ENCODE data around the gene CAB39L. TPM values are rescaled to one million over a fixed set of nuclear protein-coding genes. Genes with fewer than 3 reads are reported as not detected.

The CAB39L gene
- total RNA-seq, 2 experiments from 2014 or later, result 3.8 to 4.5 TPM

DNA sequence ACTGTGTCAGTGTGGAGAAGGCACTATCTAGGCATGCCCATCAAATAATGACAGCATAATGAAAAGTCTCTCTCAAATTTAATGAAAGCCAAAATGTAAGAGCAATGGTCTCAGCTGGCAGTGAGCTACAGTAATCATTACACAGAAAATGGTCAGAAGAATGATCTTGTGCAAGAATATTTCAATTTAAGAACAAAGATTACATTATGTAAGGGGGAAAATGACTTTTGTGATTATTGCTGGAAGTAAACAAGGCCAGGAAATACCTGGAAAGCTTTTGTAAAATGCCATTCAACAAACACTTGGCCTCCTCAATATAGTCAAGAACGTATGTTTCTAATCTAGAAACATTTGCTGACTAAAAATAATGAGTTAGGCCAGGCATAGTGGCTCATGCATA is 89.1 kb downstream of the CAB39L start:
- intact Hi-C loops (cut with micrococcal nuclease), result no loop called here
- Mint-ChIP-seq H3K4me1 (ENCODE audit: low read depth) (no peaks in the 10 kb centered on the region), H3K27ac (no peak overlapping the region), H3K27me3 (ENCODE audit: low read depth) (no peaks in the 10 kb centered on the region), H3K9me3 (no peaks in the 10 kb centered on the region), H3K4me3 (no peak overlapping the region), H3K36me3 (ENCODE audit: low read depth) (peaks cover 3% of the 10 kb centered on the region)
- no peak for DNase-seq
- CTCF ChIA-PET, result interaction anchor here (0.6 kb wide), 2 partner anchors 187 to 252 kb away, joined by 3 to 4 read pairs; no protein-coding TSS in a partner anchor

DNA sequence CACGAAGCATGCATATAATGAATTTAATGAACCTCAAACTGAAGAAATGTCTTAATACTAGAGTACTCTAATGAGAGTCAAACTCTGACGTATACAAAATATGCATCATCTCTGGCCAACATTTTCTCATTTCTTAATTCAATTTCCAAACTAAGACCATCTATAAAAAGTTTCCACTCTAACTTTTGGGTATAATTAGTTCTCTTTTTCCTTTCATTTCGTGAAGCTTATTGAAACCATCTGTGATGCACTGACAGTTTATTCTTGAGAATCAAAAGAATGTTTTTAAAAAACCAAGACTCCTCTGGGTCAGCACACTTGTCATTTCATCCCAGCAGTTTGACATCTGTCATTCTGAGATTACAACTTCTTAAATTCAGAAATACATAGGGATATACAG is 90.0 kb downstream of the CAB39L start:
- H3K9me3 Mint-ChIP-seq, result no peaks in the 10 kb centered on the region
- CTCF ChIA-PET, result no interaction called here
- no peaks in the 10 kb centered on the region for H3K27me3 Mint-ChIP-seq (ENCODE audit: low read depth)
- H3K4me3 Mint-ChIP-seq, result no peak overlapping the region
- DNase-seq, result no peak
- intact Hi-C loops (cut with micrococcal nuclease), result no loop called here
- no peak overlapping the region for H3K27ac Mint-ChIP-seq
- no peaks in the 10 kb centered on the region for H3K4me1 Mint-ChIP-seq (ENCODE audit: low read depth)
- peaks cover 3% of the 10 kb centered on the region for H3K36me3 Mint-ChIP-seq (ENCODE audit: low read depth)

DNA sequence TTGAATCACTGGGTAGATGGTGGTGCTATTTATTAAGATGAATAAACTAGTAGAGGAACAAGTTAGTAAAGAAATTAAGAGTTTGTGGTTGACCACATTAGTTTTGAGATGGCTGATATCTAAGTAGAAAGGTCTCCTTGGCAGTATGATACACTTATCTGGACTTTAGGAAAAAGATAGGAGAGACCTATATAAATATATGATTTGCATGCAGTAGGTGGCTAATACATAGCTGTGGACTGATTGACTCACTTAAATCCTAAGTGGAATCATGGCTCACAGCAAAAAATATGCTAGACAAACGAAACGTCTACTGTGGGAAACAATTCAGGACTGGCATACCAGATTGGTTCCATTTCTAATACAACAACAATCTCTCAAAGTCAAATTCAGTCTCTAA is 92.0 kb downstream of the CAB39L start:
- no peaks in the 10 kb centered on the region for H3K27me3 Mint-ChIP-seq (ENCODE audit: low read depth)
- no peak overlapping the region for H3K27ac Mint-ChIP-seq
- CTCF ChIA-PET, result no interaction called here
- intact Hi-C loops (cut with micrococcal nuclease), result no loop called here
- no peak for DNase-seq
- H3K36me3 Mint-ChIP-seq (ENCODE audit: low read depth), result no peaks in the 10 kb centered on the region
- no peaks in the 10 kb centered on the region for H3K9me3 Mint-ChIP-seq
- no peak overlapping the region for H3K4me3 Mint-ChIP-seq
- H3K4me1 Mint-ChIP-seq (ENCODE audit: low read depth), result no peaks in the 10 kb centered on the region

DNA sequence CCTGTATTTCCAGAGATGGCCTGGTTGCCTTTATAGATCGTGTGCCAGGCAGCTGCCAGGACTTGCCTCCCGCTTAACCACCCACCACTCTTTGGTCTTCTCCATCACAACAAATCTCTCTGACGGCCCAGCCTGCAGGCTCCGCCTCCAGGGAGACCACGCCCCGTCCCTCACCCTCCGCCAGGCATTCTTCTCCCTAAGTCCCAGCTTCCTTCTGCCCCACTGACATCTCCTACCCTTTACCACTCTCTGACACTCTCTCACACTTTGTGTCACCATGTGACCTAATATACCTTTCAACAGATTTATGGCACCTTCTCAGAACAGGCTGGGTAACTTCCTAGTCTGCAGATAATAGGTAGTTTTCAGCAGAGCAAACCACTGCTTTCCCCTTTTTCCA is 95.1 kb downstream of the CAB39L start:
- intact Hi-C loops (cut with micrococcal nuclease), result no loop called here
- DNase-seq, result no peak
- Mint-ChIP-seq H3K36me3 (ENCODE audit: low read depth) (no peaks in the 10 kb centered on the region), H3K27ac (no peak overlapping the region), H3K4me3 (no peak overlapping the region), H3K4me1 (ENCODE audit: low read depth) (peaks cover 3% of the 10 kb centered on the region), H3K9me3 (no peaks in the 10 kb centered on the region), H3K27me3 (ENCODE audit: low read depth) (no peaks in the 10 kb centered on the region)
- CTCF ChIA-PET, result no interaction called here

DNA sequence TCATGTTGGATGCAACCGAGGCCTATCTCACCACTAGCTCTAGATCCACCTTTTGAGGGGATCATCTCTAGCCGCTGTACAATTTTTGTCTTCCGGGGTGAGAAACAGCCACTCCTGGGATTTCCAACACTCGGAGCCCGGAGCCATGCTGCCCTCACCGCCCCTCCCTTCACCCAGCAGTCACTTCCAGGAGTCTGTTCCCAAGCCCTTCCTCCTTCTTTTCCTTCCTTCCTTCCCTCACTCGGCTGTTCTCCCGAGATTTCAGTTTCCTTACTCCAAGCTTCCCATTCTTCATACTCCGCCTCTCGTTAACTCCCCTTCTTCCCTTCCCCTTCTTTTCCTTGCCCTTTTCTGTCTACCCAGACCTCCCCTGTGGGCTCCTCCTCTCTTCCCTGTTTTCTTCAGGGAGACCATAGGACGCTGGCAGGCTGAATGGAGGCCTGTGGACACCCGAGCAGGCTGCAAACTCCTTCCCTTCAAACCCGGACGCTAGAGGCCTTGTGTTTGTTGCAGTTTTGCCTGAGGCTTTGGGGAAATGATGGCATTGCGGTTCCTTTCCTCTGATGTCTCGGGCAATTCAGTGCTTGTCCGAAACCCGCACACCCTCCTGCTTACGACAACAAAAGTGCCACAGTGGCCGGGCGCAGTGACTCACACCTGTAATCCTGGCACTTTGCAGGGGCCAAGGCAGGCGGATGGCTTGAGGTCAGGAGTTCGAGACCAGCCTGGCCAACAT is 96.0 kb downstream of the CAB39L start:
- no peak overlapping the region for H3K27ac Mint-ChIP-seq
- H3K9me3 Mint-ChIP-seq, result no peaks in the 10 kb centered on the region

DNA sequence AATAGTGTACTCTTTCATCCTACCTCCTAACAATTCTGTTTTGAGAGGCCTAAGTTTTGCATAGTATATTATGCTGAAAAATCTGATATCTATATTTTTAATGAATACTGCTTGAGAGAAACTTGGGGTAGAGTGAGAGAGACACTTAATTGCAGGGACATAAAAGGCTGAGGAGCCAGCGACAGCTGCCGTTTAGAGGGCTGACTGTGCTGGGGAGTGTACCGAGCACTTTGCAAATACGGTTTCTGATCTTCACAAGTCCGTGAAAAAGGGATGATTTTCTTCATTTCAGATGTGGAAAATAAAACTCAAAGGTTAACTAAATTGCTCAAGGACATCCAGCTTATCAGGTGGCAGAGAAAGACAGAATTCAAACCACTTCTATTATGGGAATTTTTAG is 97.4 kb downstream of the CAB39L start:
- Mint-ChIP-seq H3K4me1 (ENCODE audit: low read depth) (peaks cover 7% of the 10 kb centered on the region), H3K4me3 (no peak overlapping the region), H3K9me3 (no peaks in the 10 kb centered on the region), H3K27me3 (ENCODE audit: low read depth) (no peaks in the 10 kb centered on the region), H3K36me3 (ENCODE audit: low read depth) (no peaks in the 10 kb centered on the region), H3K27ac (no peak overlapping the region)
- intact Hi-C loops (cut with micrococcal nuclease), result no loop called here
- CTCF ChIA-PET, result no interaction called here
- DNase-seq, result no peak

More for the DNA sequence above, 96.0 kb downstream of the CAB39L start:
- no peak overlapping the region for H3K4me3 Mint-ChIP-seq
- no peaks in the 10 kb centered on the region for H3K27me3 Mint-ChIP-seq (ENCODE audit: low read depth)
- intact Hi-C loops (cut with micrococcal nuclease), result no loop called here
- CTCF ChIA-PET, result interaction anchor here (0.6 kb wide), 1 partner anchor 747 kb away, joined by 3 read pairs; no protein-coding TSS in a partner anchor
- peaks cover 7% of the 10 kb centered on the region for H3K4me1 Mint-ChIP-seq (ENCODE audit: low read depth)
- DNase-seq, result no peak
- no peaks in the 10 kb centered on the region for H3K36me3 Mint-ChIP-seq (ENCODE audit: low read depth)

DNA sequence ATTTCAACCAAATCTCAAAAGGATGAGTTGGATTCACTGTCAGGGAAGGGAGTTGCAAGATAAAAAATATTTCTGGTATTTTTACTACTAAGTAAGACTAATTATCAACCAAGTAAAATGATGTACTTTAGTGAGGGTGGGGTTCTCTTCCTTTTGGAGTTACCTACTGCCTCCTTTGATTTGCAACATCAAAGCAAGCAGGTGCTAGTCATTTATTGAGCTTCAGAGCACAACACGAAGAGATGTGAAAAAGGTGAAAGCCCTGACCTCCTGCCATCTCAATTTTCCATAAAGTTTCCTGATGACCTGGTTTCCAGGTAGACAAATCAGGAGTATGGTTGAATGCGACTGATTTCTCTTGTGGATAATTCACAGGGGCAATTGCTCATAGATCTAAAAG is 100.1 kb downstream of the CAB39L start:
- Mint-ChIP-seq H3K9me3 (no peaks in the 10 kb centered on the region), H3K4me1 (ENCODE audit: low read depth) (peaks cover 7% of the 10 kb centered on the region), H3K36me3 (ENCODE audit: low read depth) (no peaks in the 10 kb centered on the region), H3K27ac (no peak overlapping the region), H3K27me3 (ENCODE audit: low read depth) (no peaks in the 10 kb centered on the region), H3K4me3 (no peak overlapping the region)
- DNase-seq, result no peak
- CTCF ChIA-PET, result no interaction called here
- intact Hi-C loops (cut with micrococcal nuclease), result no loop called here

DNA sequence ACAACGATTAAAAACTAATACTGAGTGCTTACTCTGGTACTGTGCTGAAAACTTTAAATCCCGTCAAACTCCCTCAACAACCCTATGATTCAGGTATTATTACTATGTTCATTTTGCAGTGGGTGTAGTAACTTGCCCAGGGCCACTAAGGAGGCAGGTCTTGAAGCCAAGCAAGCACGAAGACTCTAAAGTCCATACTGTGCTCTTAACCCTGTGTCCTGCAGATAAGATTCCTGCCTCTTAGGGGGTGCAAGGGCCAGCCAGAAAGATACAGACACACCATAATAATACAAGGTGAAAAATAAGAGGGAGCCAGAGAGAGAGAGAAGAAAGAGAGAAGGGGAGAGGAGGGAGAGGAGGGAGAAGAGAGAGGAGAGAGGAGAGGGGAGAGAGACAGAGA is 100.6 kb downstream of the CAB39L start:
- Mint-ChIP-seq H3K27ac (no peak overlapping the region), H3K9me3 (no peaks in the 10 kb centered on the region), H3K4me1 (ENCODE audit: low read depth) (peaks cover 7% of the 10 kb centered on the region), H3K4me3 (no peak overlapping the region), H3K27me3 (ENCODE audit: low read depth) (no peaks in the 10 kb centered on the region), H3K36me3 (ENCODE audit: low read depth) (no peaks in the 10 kb centered on the region)
- CTCF ChIA-PET, result no interaction called here
- intact Hi-C loops (cut with micrococcal nuclease), result no loop called here
- DNase-seq, result no peak

DNA sequence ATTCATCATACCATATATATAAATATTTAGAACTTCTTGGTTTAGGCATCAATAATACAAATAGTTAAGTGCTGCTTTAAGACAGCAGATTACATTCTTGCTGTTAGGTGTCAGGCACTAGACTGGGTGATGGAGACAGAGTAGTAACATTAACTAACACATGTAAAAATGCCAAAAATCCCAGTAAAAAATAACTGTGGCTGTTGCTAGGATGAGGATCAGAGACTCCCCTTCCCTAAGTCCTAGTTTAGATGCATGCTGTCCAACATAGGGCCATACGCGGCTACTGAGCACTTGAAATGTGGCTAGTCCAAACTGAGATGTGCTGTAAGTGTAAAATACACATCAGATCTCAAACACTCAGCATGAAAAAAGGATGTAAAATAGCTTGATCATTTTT is 101.4 kb downstream of the CAB39L start:
- no peak for DNase-seq
- peaks cover 7% of the 10 kb centered on the region for H3K4me1 Mint-ChIP-seq (ENCODE audit: low read depth)
- H3K4me3 Mint-ChIP-seq, result no peak overlapping the region
- H3K36me3 Mint-ChIP-seq (ENCODE audit: low read depth), result no peaks in the 10 kb centered on the region
- H3K27ac Mint-ChIP-seq, result no peak overlapping the region
- CTCF ChIA-PET, result no interaction called here
- H3K27me3 Mint-ChIP-seq (ENCODE audit: low read depth), result no peaks in the 10 kb centered on the region
- no peaks in the 10 kb centered on the region for H3K9me3 Mint-ChIP-seq
- intact Hi-C loops (cut with micrococcal nuclease), result no loop called here

DNA sequence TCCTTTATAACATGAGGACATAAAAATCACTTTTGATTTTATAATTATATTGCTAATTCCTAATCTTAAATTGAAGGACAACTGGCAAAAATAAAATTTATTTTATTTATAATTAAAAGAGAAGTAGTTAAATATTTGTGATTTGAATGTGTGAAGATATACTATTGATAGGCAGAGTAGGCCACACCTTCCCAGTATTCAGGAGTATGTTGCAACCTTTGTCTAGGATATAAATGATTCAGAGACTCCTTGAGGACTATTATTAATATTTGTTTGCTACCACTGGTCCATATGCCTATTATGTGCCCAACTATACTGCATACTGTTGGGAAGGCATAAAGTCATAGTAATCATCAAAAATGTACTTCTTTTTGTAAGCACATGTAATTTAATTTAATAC is 101.9 kb downstream of the CAB39L start:
- CTCF ChIA-PET, result no interaction called here
- no peak overlapping the region for H3K4me3 Mint-ChIP-seq
- peaks cover 7% of the 10 kb centered on the region for H3K4me1 Mint-ChIP-seq (ENCODE audit: low read depth)
- no peak for DNase-seq
- no peaks in the 10 kb centered on the region for H3K27me3 Mint-ChIP-seq (ENCODE audit: low read depth)
- no peaks in the 10 kb centered on the region for H3K9me3 Mint-ChIP-seq
- H3K27ac Mint-ChIP-seq, result no peak overlapping the region
- no peaks in the 10 kb centered on the region for H3K36me3 Mint-ChIP-seq (ENCODE audit: low read depth)
- intact Hi-C loops (cut with micrococcal nuclease), result no loop called here

DNA sequence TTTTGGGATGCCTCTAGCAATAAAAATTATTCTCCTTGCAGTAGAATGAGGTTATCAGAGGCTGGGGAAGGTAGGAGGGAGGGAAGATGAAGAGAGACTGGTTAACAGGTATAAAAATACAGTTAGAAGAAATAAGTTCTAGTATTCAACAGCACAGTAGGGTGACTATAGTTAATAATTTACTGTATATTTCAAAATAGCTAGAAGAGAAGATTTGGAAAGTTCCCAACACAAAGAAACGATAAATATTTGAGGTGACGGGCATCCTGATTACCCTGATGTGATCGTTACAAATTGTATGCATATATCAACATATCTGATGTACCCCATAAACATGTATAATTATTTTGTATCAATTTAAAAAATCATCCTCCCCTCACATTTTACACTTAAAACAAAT is 102.3 kb downstream of the CAB39L start:
- no peak for DNase-seq
- CTCF ChIA-PET, result no interaction called here

DNA sequence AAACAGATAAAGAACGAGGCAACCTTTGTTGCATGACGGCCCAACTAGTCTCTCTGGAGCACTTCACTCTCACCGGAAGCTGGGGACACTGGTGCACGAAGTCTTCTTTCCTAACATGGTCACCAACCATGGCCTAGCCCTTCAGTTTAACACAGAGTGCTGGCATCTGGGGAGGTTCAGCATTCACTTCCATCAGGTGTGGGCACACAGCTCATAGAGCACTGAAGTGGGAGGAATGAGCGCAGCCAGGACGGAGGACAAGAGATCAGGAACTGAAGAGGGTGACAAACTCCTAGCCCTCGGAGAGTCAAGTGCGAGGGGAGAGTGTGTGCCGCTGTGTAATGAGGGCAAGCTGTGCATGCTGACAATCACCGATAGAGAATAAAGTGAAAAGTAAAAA is 103.7 kb downstream of the CAB39L start:
- intact Hi-C loops (cut with micrococcal nuclease), result no loop called here
- no peaks in the 10 kb centered on the region for H3K36me3 Mint-ChIP-seq (ENCODE audit: low read depth)
- H3K4me3 Mint-ChIP-seq, result no peak overlapping the region
- H3K27me3 Mint-ChIP-seq (ENCODE audit: low read depth), result no peaks in the 10 kb centered on the region
- H3K27ac Mint-ChIP-seq, result no peak overlapping the region
- H3K9me3 Mint-ChIP-seq, result no peaks in the 10 kb centered on the region
- CTCF ChIA-PET, result no interaction called here
- no peak for DNase-seq
- H3K4me1 Mint-ChIP-seq (ENCODE audit: low read depth), result peaks cover 7% of the 10 kb centered on the region

More for the DNA sequence above, 102.3 kb downstream of the CAB39L start:
- H3K9me3 Mint-ChIP-seq, result no peaks in the 10 kb centered on the region
- no peak overlapping the region for H3K27ac Mint-ChIP-seq
- no peaks in the 10 kb centered on the region for H3K36me3 Mint-ChIP-seq (ENCODE audit: low read depth)
- intact Hi-C loops (cut with micrococcal nuclease), result no loop called here
- peaks cover 7% of the 10 kb centered on the region for H3K4me1 Mint-ChIP-seq (ENCODE audit: low read depth)
- no peak overlapping the region for H3K4me3 Mint-ChIP-seq
- no peaks in the 10 kb centered on the region for H3K27me3 Mint-ChIP-seq (ENCODE audit: low read depth)

DNA sequence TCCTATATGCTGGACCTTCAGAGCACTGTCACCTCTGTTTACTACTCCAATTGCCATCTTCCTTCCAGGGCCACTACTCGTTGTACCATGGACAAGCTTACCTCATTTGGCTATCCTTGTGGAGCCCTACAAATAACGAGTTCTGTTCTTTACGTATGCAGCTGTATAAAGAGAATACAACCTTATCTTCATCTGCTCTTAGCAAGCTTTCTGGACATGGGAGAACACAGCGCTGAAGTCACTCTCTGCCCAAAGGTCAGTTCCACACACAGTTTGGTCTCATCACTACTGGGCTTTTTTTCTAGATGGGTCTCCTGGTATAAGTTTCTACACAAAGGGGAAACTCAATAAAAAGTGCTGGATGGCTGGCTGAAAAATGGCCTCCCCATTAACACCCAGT is 107.2 kb downstream of the CAB39L start:
- Mint-ChIP-seq H3K27ac (no peak overlapping the region), H3K4me3 (no peak overlapping the region), H3K4me1 (ENCODE audit: low read depth) (no peaks in the 10 kb centered on the region), H3K9me3 (no peaks in the 10 kb centered on the region), H3K36me3 (ENCODE audit: low read depth) (no peaks in the 10 kb centered on the region), H3K27me3 (ENCODE audit: low read depth) (no peaks in the 10 kb centered on the region)
- CTCF ChIA-PET, result interaction anchor here (1.6 kb wide), 1 partner anchor 271 kb away, joined by 4 read pairs; no protein-coding TSS in a partner anchor
- intact Hi-C loops (cut with micrococcal nuclease), result no loop called here
- DNase-seq, result no peak

Data from activated naive CD4-positive, alpha-beta T cell treated with anti-CD3 and anti-CD28 coated beads for 36 hours (primary cell).